HEK293 (cell line): Measurements from ENCODE around the gene TAF10.

ENCODE experiments used
- CTCF ChIA-PET: fragments of 350-600 bp; formaldehyde crosslinking; extraction: SDS; loops from one replicate; lab custom pipeline; 2021; ENCODE audit warnings: antibody characterized with exemption; lab: Yijun Ruan, JAX
- POLR2A ChIA-PET: fragments of 300-600 bp; formaldehyde crosslinking; extraction: SDS; loops from one replicate; lab custom pipeline; 2020; ENCODE audit warnings: antibody characterized with exemption, inconsistent platforms; lab: Yijun Ruan, JAX
- H3K27ac ChIP-seq: fragments of 200-500 bp; sonication (Bioruptor generic); 2 replicates; pipeline ENCODE4 v1.5.1; 2014; ENCODE audit warnings: low read depth, low read length, control low read depth, inconsistent platforms; ENCODE audit errors: extremely low read depth
- H3K36me3 ChIP-seq, 2 experiments: fragments of 200-500 bp in 1 of 2; sonication (Bioruptor generic) in 1 of 2; 1 replicate in 1 of 2; 2 replicates in 1 of 2; pipeline ENCODE4 v1.5.1; 2014 to 2017; ENCODE audit warnings: inconsistent platforms in 2 of 2, low read length in 2 of 2; ENCODE audit not compliant: control insufficient read depth in 2 of 2, insufficient read depth in 1 of 2
- H3K4me1 ChIP-seq: fragments of 200-500 bp; sonication (Bioruptor generic); 2 replicates; pipeline ENCODE4 v1.5.1; 2014; ENCODE audit warnings: mild to moderate bottlenecking, low read length, inconsistent platforms; ENCODE audit not compliant: control insufficient read depth, insufficient read depth
- H3K4me3 ChIP-seq: 2 replicates; pipeline ENCODE4 v1.5.1; 2011; ENCODE audit warnings: low read depth, mild to moderate bottlenecking, control low read depth, low read length, moderate library complexity
- H3K9me3 ChIP-seq: fragments of 200-500 bp; sonication (Bioruptor generic); 2 replicates; pipeline ENCODE4 v1.5.1; 2014; ENCODE audit warnings: low read depth, low read length, inconsistent platforms; ENCODE audit not compliant: control insufficient read depth, insufficient read depth
- KLF7 ChIP-seq: fragments of 450-650 bp; formaldehyde crosslinking; IDR thresholded peaks from 2 replicates; pipeline ENCODE4 v1.5.1; 2016; ENCODE audit warnings: missing biosample characterization, missing genetic modification characterization, borderline replicate concordance
- OVOL3 ChIP-seq: fragments of 450-650 bp; formaldehyde crosslinking; IDR thresholded peaks from 2 replicates; pipeline ENCODE4 v1.5.1; 2016; ENCODE audit warnings: missing biosample characterization, missing genetic modification characterization
- RBAK ChIP-seq: fragments of 450-650 bp; formaldehyde crosslinking; IDR thresholded peaks from 2 replicates; pipeline ENCODE4 v1.5.1; 2016; ENCODE audit warnings: missing biosample characterization, missing genetic modification characterization
- ZFHX2 ChIP-seq: fragments of 450-650 bp; formaldehyde crosslinking; conservative IDR thresholded peaks from 2 replicates; pipeline ENCODE4 v1.5.1; 2016; ENCODE audit warnings: missing biosample characterization, missing genetic modification characterization
- ZFP41 ChIP-seq: fragments of 450-650 bp; formaldehyde crosslinking; IDR thresholded peaks from 2 replicates; pipeline ENCODE4 v1.5.1; 2016; ENCODE audit warnings: missing biosample characterization, missing genetic modification characterization, borderline replicate concordance
- ZIC2 ChIP-seq: fragments of 450-650 bp; formaldehyde crosslinking; IDR thresholded peaks from 2 replicates; pipeline ENCODE4 v1.5.1; 2016; ENCODE audit warnings: missing biosample characterization, missing genetic modification characterization
- ZNF335 ChIP-seq: fragments of 450-650 bp; formaldehyde crosslinking; conservative IDR thresholded peaks from 2 replicates; pipeline ENCODE4 v1.5.1; 2016; ENCODE audit warnings: missing biosample characterization, missing genetic modification characterization
- ZNF350 ChIP-seq: fragments of 450-650 bp; formaldehyde crosslinking; IDR thresholded peaks from 2 replicates; pipeline ENCODE4 v1.5.0; 2017; ENCODE audit warnings: missing biosample characterization, mild to moderate bottlenecking, missing genetic modification characterization
- ZNF362 ChIP-seq: fragments of 450-650 bp; formaldehyde crosslinking; IDR thresholded peaks from 2 replicates; pipeline ENCODE4 v1.5.1; 2016; ENCODE audit warnings: missing biosample characterization, missing genetic modification characterization
- ZNF394 ChIP-seq: fragments of 450-650 bp; formaldehyde crosslinking; IDR thresholded peaks from 2 replicates; pipeline ENCODE4 v1.5.1; 2016; ENCODE audit warnings: missing biosample characterization, missing genetic modification characterization, mild to moderate bottlenecking, moderate library complexity, borderline replicate concordance
- ZNF416 ChIP-seq: fragments of 450-650 bp; formaldehyde crosslinking; IDR thresholded peaks from 2 replicates; pipeline ENCODE4 v1.5.1; 2016; ENCODE audit warnings: missing biosample characterization, missing genetic modification characterization
- ZNF423 ChIP-seq: fragments of 450-650 bp; formaldehyde crosslinking; IDR thresholded peaks from 2 replicates; pipeline ENCODE4 v1.5.1; 2016; ENCODE audit warnings: missing biosample characterization, missing genetic modification characterization
- ZNF449 ChIP-seq: fragments of 450-650 bp; formaldehyde crosslinking; IDR thresholded peaks from 2 replicates; pipeline ENCODE4 v1.5.1; 2017; ENCODE audit warnings: missing biosample characterization, mild to moderate bottlenecking, missing genetic modification characterization, moderate library complexity
- ZNF530 ChIP-seq: fragments of 450-650 bp; formaldehyde crosslinking; IDR thresholded peaks from 2 replicates; pipeline ENCODE4 v1.5.1; 2016; ENCODE audit warnings: low read depth, missing biosample characterization, missing genetic modification characterization
- ZNF621 ChIP-seq: fragments of 450-650 bp; formaldehyde crosslinking; IDR thresholded peaks from 2 replicates; pipeline ENCODE4 v1.5.1; 2017; ENCODE audit warnings: missing biosample characterization, missing genetic modification characterization
- ZNF629 ChIP-seq: fragments of 450-650 bp; formaldehyde crosslinking; IDR thresholded peaks from 2 replicates; pipeline ENCODE4 v1.5.1; 2017; ENCODE audit warnings: missing biosample characterization, missing genetic modification characterization
- ZNF645 ChIP-seq: fragments of 450-650 bp; formaldehyde crosslinking; IDR thresholded peaks from 2 replicates; pipeline ENCODE4; 2016; ENCODE audit warnings: missing biosample characterization, missing genetic modification characterization
- ZNF776 ChIP-seq: fragments of 450-650 bp; formaldehyde crosslinking; IDR thresholded peaks from 2 replicates; pipeline ENCODE4 v1.5.0; 2017; ENCODE audit warnings: missing biosample characterization, missing genetic modification characterization, borderline replicate concordance
- TF ChIP-seq, protein P1 (sequence below): fragments of 450-650 bp; formaldehyde crosslinking; IDR thresholded peaks from 2 replicates; pipeline ENCODE4 v1.5.1; 2017; ENCODE audit warnings: missing biosample characterization, missing genetic modification characterization
- TF ChIP-seq, protein P2 (sequence below): fragments of 450-650 bp; formaldehyde crosslinking; IDR thresholded peaks from 2 replicates; pipeline ENCODE4 v1.5.1; 2016; ENCODE audit warnings: missing biosample characterization, missing genetic modification characterization

The TAF10 gene

GRCh38 chr11:6640985-6641701 lies 29.1 kb upstream of the TAF10 start:
- CTCF ChIA-PET: interaction anchor here (1.6 to 1.7 kb wide), 2 partner anchors 12 to 110 kb away, joined by 4 to 8 read pairs; no protein-coding TSS in a partner anchor

More at GRCh38 chr11:6640985-6641701, 29.1 kb upstream of the TAF10 start:
- Histone ChIP-seq H3K27ac (no peak overlapping the region), H3K4me1 (no peaks in the 10 kb centered on the region), H3K36me3 (peaks cover 0 to 17% of the 10 kb centered on the region in 2 experiments; a peak in 1 of 3 replicates), H3K4me3 (no peak overlapping the region), H3K9me3 (no peaks in the 10 kb centered on the region)
- TF ChIP-seq ZNF621 (tag by site-specific recombination) (no peak), ZNF416 (no peak), ZNF629 (tag by site-specific recombination) (no peak), ZNF530 (tag by site-specific recombination) (no peak), KLF7 (no peak), ZIC2 (tag by site-specific recombination) (no peak), OVOL3 (no peak), ZNF362 (tag by site-specific recombination) (no peak), ZFHX2 (tag by site-specific recombination) (no peak), ZNF335 (no peak), ZNF776 (tag by site-specific recombination) (no peak), ZFP41 (tag by site-specific recombination) (no peak), ZNF645 (tag by site-specific recombination) (no peak), ZNF449 (tag by site-specific recombination) (no peak), ZNF394 (tag by site-specific recombination) (no peak), ZNF423 (no peak), ZNF350 (tag by site-specific recombination) (no peak), RBAK (tag by site-specific recombination) (no peak)
- TF ChIP-seq, protein P1, sequence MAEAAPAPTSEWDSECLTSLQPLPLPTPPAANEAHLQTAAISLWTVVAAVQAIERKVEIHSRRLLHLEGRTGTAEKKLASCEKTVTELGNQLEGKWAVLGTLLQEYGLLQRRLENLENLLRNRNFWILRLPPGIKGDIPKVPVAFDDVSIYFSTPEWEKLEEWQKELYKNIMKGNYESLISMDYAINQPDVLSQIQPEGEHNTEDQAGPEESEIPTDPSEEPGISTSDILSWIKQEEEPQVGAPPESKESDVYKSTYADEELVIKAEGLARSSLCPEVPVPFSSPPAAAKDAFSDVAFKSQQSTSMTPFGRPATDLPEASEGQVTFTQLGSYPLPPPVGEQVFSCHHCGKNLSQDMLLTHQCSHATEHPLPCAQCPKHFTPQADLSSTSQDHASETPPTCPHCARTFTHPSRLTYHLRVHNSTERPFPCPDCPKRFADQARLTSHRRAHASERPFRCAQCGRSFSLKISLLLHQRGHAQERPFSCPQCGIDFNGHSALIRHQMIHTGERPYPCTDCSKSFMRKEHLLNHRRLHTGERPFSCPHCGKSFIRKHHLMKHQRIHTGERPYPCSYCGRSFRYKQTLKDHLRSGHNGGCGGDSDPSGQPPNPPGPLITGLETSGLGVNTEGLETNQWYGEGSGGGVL (tag by site-specific recombination): no peak
- TF ChIP-seq, protein P2, sequence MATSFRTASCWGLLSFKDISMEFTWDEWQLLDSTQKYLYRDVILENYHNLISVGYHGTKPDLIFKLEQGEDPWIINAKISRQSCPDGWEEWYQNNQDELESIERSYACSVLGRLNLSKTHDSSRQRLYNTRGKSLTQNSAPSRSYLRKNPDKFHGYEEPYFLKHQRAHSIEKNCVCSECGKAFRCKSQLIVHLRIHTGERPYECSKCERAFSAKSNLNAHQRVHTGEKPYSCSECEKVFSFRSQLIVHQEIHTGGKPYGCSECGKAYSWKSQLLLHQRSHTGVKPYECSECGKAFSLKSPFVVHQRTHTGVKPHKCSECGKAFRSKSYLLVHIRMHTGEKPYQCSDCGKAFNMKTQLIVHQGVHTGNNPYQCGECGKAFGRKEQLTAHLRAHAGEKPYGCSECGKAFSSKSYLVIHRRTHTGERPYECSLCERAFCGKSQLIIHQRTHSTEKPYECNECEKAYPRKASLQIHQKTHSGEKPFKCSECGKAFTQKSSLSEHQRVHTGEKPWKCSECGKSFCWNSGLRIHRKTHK (tag by site-specific recombination): no peak
- POLR2A ChIA-PET: no interaction called here
